ENCODE measurements around the gene PIMREG.
A peak's percentile ranks its signal among the peaks of the same experiment; 100 is the strongest.

PIMREG gene

DNA sequence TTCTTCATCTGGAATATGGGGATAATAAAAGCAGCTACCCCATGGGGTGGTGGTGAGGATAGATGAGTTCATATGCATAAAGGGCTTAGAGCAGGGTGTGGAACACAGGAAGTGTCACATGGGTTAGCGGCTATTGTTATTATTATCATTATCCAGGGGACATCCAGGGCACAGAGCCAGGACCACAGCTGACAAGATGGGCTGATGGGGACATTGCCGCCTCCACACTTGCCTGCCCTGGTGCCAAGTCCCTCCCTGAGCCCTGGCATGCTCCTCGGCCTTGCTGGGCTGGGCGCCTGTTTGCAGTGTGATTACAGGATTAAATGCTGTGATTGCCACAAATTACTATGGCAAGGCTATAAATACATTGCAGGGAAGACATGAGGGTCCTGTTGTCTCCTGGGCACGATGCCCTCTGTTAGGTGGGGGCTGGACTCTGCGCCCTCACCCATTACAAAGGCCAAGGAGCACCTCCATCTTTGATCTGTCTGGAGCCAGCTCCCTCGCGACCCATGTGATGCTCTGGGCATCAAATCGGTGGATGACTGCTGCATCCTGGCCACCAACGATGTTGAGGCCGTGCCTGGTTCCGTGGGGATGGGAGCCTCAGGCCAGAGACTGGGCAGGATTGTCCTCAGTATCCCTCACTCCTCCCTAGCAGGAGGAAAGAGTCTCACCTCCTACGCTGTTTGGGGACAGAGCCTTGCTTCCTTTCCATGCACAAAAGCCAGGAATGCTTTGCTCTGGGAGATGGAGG, 43.2 kb downstream of the PIMREG start:
- Histone ChIP-seq H3K9me3 (ENCODE audit: control insufficient read depth, insufficient read depth, low read length) (no peaks in the 10 kb centered on the region), H3K4me1 (ENCODE audit: insufficient read depth, low read length) (peaks cover 22% of the 10 kb centered on the region; the same call in 1 of the 2 replicates), H3K9ac (ENCODE audit: low read depth, low read length) (no peak overlapping the region), H3K36me3 (ENCODE audit: insufficient read depth, low read length) (no peaks in the 10 kb centered on the region)

DNA sequence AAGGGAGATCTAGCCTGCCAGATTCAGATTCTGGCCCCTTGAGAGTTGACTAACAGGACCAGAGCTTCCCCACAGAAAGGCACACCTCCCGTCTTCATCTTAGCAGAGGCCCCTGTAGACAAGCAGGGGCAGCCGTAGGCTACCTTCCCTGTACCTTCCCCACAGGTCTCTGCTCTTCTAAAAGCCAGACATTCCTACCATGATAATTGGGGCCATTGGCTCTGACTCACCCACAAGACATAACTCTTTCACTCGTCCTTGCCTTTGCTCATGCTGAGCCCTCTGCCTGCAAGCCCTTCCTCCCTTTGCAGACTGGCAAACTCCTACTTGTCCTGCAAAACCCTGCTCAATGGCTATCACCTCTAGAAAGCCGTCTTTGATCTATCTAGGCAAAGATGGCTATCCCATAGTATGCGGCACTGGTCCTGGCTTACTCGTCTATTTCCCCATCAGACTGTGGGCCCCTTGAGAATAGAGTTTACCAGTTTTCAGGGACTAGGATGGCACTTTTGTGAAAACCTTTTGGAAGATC, 43.8 kb downstream of the PIMREG start:
- no peaks in the 10 kb centered on the region for H3K36me3 ChIP-seq (ENCODE audit: insufficient read depth, low read length)
- no peak overlapping the region; the same call in 1 of the 2 replicates for H3K9ac ChIP-seq (ENCODE audit: low read depth, low read length)
- H3K4me1 ChIP-seq (ENCODE audit: insufficient read depth, low read length): peaks cover 22% of the 10 kb centered on the region; the same call in 1 of the 2 replicates
- no peaks in the 10 kb centered on the region for H3K9me3 ChIP-seq (ENCODE audit: control insufficient read depth, insufficient read depth, low read length)

DNA sequence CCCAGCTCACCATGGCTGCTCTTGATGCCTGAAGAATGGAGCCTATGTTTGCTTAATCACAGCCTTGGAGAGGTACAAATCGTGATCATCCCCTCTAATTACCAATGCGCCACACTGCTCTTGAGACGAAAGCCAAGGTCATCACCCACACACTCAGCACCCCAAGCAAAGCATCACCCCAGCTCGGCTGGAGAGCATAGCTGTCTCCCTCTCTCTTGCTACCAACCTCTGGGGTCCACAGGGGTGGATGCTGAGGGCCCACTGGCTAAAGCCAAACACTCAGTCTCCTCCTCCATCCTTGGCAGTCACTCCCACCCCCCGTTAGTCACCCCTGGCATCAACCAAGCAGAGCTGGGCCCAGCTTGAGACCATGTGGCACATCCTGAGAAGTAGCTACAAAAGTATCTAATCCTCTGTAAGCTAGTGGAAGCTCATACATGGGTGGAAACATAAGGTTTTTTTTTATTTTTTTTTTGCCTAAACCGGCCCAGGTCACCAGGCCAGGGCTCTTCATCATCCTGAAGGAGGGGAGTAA, 44.8 kb downstream of the PIMREG start:
- no peaks in the 10 kb centered on the region for H3K36me3 ChIP-seq (ENCODE audit: insufficient read depth, low read length)
- no peaks in the 10 kb centered on the region for H3K9me3 ChIP-seq (ENCODE audit: control insufficient read depth, insufficient read depth, low read length)
- H3K4me1 ChIP-seq (ENCODE audit: insufficient read depth, low read length): peaks cover 22% of the 10 kb centered on the region; the same call in 1 of the 2 replicates
- H3K9ac ChIP-seq (ENCODE audit: low read depth, low read length): no peak overlapping the region

DNA sequence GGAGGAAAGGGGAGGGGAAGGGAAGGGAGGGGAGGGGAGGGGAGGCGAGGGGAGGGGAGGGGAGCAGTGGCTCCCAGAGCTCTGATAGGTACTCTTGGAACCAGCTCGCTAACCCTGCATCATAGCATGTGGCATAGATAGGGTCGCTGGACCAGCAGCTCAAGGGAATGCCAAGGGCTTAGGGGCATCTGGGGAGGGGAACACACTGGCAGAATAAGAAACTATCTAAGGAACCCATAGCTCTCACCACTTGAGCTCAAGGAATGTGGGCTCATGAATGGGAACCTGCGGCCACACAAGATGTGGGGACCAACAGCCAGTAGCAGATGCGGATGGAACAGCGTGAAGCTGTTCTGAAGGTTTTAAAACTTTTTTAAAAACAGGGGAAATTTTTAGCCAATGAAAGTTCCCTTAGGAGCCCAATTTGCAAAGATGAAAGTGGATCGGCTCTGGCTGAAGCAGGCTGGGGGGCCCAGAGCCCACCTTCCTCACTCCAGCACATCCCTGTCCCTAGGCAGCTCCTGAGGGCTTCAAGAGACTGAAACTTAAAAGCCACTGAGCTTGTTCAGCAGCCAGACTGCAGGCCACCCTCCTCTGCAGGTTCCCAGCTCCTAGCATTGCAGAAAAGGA, 46.9 kb downstream of the PIMREG start:
- H3K36me3 ChIP-seq (ENCODE audit: insufficient read depth, low read length): no peaks in the 10 kb centered on the region
- peaks cover 28% of the 10 kb centered on the region for H3K4me1 ChIP-seq (ENCODE audit: insufficient read depth, low read length)

GRCh38 chr17:6492892-6493674, 48.8 kb downstream of the PIMREG start:
- H3K9ac ChIP-seq (ENCODE audit: low read depth, low read length): no peak overlapping the region
- peaks cover 33% of the 10 kb centered on the region for H3K4me1 ChIP-seq (ENCODE audit: insufficient read depth, low read length)
- no peaks in the 10 kb centered on the region for H3K36me3 ChIP-seq (ENCODE audit: insufficient read depth, low read length)
- no peaks in the 10 kb centered on the region for H3K9me3 ChIP-seq (ENCODE audit: control insufficient read depth, insufficient read depth, low read length)

More for the DNA sequence above, 46.9 kb downstream of the PIMREG start:
- Histone ChIP-seq H3K9me3 (ENCODE audit: control insufficient read depth, insufficient read depth, low read length) (no peaks in the 10 kb centered on the region), H3K9ac (ENCODE audit: low read depth, low read length) (no peak overlapping the region)

DNA sequence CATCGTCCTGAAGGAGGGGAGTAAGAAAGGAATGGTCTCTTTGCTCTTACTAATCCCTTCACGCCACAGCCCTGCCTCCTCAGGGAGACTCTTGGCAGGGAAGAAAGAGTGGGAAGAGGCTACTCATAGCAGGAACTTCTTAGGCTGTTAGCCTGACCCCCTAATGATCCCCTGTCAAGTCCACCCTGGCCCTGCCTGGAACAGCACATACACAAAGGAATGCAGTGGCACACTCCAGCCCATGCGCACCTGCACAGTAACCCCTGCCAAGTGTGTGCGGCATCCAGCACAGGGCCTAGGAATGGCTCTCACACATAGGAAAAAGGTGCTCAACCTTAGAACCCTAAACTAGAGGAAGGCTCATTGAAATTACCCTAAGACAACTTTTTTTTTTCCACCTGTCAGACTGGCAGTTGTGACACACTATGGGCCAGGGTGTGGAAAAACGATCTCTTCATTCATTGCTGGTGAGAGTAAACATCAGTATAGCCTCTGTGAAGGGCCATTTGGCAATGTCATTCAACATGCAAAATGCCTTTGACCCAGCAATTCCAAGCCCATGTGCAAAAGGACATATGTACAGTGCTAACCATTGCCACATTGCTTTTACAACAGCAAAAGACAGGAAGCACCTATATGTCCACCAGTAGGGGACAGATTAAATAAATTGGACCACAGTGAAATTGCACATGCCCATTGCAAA, 50.1 kb downstream of the PIMREG start:
- H3K9me3 ChIP-seq (ENCODE audit: control insufficient read depth, insufficient read depth, low read length): no peaks in the 10 kb centered on the region
- no peak overlapping the region for H3K9ac ChIP-seq (ENCODE audit: low read depth, low read length)
- H3K4me1 ChIP-seq (ENCODE audit: insufficient read depth, low read length): peaks cover 32% of the 10 kb centered on the region
- no peaks in the 10 kb centered on the region for H3K36me3 ChIP-seq (ENCODE audit: insufficient read depth, low read length)

GRCh38 chr17:6495450-6496115, 51.3 kb downstream of the PIMREG start:
- H3K4me1 ChIP-seq (ENCODE audit: insufficient read depth, low read length): peaks cover 32% of the 10 kb centered on the region
- no peaks in the 10 kb centered on the region for H3K9me3 ChIP-seq (ENCODE audit: control insufficient read depth, insufficient read depth, low read length)
- H3K9ac ChIP-seq (ENCODE audit: low read depth, low read length): peak overlapping the region; percentile 52
- H3K36me3 ChIP-seq (ENCODE audit: insufficient read depth, low read length): no peaks in the 10 kb centered on the region

DNA sequence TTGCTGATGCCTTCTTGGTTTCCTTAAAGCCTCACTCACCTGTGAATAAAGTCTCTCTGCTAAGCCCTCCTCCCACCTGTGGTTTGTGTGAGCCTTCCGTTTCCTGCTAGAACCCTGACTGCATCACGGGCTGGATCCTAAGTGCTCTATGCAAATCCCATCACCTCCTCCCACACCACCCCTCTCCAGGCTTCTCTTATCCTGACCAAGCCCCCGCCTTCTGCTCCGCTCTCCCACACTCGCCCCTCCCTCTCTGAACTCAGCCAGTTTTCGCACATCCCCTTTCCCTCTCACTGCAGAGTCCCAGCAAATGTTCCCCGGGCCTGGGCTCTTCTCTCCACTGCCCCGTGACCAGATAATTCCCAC, 51.8 kb downstream of the PIMREG start:
- Histone ChIP-seq H3K9me3 (ENCODE audit: control insufficient read depth, insufficient read depth, low read length) (no peaks in the 10 kb centered on the region), H3K4me1 (ENCODE audit: insufficient read depth, low read length) (peaks cover 32% of the 10 kb centered on the region), H3K9ac (ENCODE audit: low read depth, low read length) (peak overlapping the region; percentile 52), H3K36me3 (ENCODE audit: insufficient read depth, low read length) (no peaks in the 10 kb centered on the region)

DNA sequence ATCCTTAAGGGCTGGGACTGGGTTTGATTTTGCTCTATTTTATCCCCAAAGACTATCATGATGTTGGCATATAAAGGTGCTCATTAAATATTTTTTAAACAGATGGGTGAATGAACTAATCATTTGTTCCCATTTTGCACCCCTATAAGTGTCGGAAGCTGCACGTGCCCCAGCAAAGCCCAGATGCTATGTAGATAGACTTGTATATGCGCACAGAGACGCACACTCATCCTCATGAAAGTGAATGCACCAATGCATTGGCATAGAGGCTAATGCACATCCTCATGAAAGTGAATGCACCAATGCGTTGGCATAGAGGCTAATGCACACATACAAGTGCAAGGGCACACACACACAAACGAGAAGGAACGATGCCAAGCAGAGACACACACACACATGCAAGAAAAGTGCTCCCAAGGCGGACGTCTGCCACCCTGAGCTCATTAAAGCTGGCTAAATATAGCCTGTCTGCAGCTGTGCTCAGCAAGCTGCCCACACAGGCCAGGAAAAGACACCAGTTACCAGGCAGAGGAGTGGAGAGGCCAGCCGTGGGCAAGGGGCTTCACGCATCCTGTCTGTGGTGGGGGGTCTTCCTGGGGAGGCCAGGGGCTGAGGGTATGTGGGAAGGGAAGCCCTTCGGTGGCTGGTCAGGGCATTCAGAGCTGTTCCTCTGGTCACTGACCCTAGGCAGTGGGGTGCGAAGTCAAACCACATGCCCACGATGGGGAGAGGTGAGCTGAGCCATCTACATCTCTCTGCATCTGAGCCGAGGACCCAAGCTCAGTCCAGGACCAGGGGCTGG, 52.6 kb downstream of the PIMREG start:
- no peaks in the 10 kb centered on the region for H3K36me3 ChIP-seq (ENCODE audit: insufficient read depth, low read length)
- H3K4me1 ChIP-seq (ENCODE audit: insufficient read depth, low read length): peaks cover 32% of the 10 kb centered on the region
- peak overlapping the region; percentile 52; the same call in 1 of the 2 replicates for H3K9ac ChIP-seq (ENCODE audit: low read depth, low read length)
- H3K9me3 ChIP-seq (ENCODE audit: control insufficient read depth, insufficient read depth, low read length): no peaks in the 10 kb centered on the region

GRCh38 chr17:6497496-6498221, 53.4 kb downstream of the PIMREG start:
- no peaks in the 10 kb centered on the region for H3K9me3 ChIP-seq (ENCODE audit: control insufficient read depth, insufficient read depth, low read length)
- H3K36me3 ChIP-seq (ENCODE audit: insufficient read depth, low read length): no peaks in the 10 kb centered on the region
- H3K4me1 ChIP-seq (ENCODE audit: insufficient read depth, low read length): peaks cover 32% of the 10 kb centered on the region
- no peak overlapping the region for H3K9ac ChIP-seq (ENCODE audit: low read depth, low read length)

DNA sequence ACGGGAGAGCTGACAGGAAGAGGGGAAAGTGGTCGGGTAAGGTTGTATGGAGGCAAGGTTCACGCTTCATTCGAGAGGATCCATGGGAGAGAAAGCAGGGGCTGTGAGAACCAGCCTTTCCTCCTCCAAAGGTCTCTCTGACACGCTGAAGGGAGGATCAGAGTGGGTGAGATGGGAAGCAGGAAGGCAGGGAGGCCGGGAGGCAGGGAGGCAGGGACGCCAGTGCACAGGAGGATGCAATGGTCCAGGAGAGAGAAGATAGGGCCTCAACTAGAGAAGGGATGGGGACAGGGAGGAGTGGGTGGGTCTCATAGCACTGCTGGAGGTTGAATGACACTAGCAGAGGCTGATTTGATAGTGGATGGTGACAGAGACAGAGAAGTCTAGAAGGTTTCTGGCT, 54.1 kb downstream of the PIMREG start:
- H3K36me3 ChIP-seq (ENCODE audit: insufficient read depth, low read length): no peaks in the 10 kb centered on the region
- H3K9me3 ChIP-seq (ENCODE audit: control insufficient read depth, insufficient read depth, low read length): 0 out of 2 replicates have a peak, but pooled peaks cover under 1% of the 10 kb centered on the region
- no peak overlapping the region for H3K9ac ChIP-seq (ENCODE audit: low read depth, low read length)
- H3K4me1 ChIP-seq (ENCODE audit: insufficient read depth, low read length): peaks cover 32% of the 10 kb centered on the region

- 0 out of 2 replicates have a peak, but pooled peaks cover 3% of the 10 kb centered on the region for H3K9me3 ChIP-seq (ENCODE audit: control insufficient read depth, insufficient read depth, low read length)
- H3K36me3 ChIP-seq (ENCODE audit: insufficient read depth, low read length): no peaks in the 10 kb centered on the region
- peaks cover 32% of the 10 kb centered on the region for H3K4me1 ChIP-seq (ENCODE audit: insufficient read depth, low read length)
- H3K9ac ChIP-seq (ENCODE audit: low read depth, low read length): no peak overlapping the region
These were observed 54.8 kb downstream of the PIMREG start for GRCh38 chr17:6498901-6499540.
